ENCODE measurements around the gene RAB37.

DNA sequence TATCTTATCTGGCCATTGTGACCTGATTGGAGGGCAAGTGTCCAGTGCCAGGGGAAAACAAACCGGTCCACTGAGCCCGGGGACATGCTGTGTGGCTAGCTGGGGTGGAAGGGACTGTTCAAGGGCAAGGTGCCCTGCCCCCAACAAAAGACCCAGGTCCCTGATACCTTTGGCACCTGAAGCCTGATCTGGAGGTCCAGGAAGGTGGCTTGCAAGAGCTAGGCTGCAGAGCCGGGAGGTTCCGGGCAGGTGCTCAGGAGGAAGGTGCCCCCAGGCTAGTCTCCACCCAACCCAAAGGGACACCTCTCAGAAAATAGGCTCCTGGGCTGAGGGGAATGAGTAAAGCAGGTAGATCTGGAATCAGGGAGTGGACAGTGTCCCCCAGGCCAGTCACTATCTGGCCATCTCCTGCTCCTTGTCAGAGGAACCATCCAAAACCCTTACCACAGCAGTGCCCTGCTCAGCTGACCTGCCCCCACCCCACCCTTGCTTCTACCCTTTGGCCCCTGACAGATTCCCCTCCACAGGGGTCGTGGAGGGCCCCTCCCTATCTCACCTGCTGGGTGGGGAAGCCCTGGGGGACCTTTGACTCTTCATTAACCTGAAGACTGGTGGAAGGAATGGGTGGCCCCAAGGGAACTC is 32.9 kb downstream of the RAB37 start:
- no peak for TF ChIP-seq RARB (CRISPR knock-in tag; IDR thresholded peaks at IDR 0.05)
- TF ChIP-seq, protein P1, sequence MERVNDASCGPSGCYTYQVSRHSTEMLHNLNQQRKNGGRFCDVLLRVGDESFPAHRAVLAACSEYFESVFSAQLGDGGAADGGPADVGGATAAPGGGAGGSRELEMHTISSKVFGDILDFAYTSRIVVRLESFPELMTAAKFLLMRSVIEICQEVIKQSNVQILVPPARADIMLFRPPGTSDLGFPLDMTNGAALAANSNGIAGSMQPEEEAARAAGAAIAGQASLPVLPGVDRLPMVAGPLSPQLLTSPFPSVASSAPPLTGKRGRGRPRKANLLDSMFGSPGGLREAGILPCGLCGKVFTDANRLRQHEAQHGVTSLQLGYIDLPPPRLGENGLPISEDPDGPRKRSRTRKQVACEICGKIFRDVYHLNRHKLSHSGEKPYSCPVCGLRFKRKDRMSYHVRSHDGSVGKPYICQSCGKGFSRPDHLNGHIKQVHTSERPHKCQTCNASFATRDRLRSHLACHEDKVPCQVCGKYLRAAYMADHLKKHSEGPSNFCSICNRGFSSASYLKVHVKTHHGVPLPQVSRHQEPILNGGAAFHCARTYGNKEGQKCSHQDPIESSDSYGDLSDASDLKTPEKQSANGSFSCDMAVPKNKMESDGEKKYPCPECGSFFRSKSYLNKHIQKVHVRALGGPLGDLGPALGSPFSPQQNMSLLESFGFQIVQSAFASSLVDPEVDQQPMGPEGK (CRISPR knock-in tag; IDR thresholded peaks at IDR 0.05; ENCODE audit: borderline replicate concordance): no peak
- no peak for TF ChIP-seq CREB5 (CRISPR knock-in tag; IDR thresholded peaks at IDR 0.05; ENCODE audit: low read depth)
- no peak for TF ChIP-seq ZFP30 (CRISPR knock-in tag; IDR thresholded peaks at IDR 0.05)
- TF ChIP-seq ISL1 (CRISPR knock-in tag; IDR thresholded peaks at IDR 0.05): no peak
- TF ChIP-seq ZFP3 (CRISPR knock-in tag; IDR thresholded peaks at IDR 0.05): no peak
- no peak for TF ChIP-seq CSDC2 (CRISPR knock-in tag; IDR thresholded peaks at IDR 0.05)
- TF ChIP-seq ZNF8 (CRISPR knock-in tag; IDR thresholded peaks at IDR 0.05): no peak
- no peak for TF ChIP-seq ZNF70 (CRISPR knock-in tag; IDR thresholded peaks at IDR 0.05)
